Aorta (tissue), 5 donors: Measurements from ENCODE around the gene ERC2. TPM values are rescaled to one million over a fixed set of nuclear protein-coding genes. Genes with fewer than 3 reads are reported as not detected.

ENCODE experiments used
- ATAC-seq: fragments of 200-7000 bp; cut with Tn5 transposase; one replicate; pipeline ENCODE4 v1.9.1; 2022; ENCODE audit warnings: moderate library complexity; ENCODE audit not compliant: low FRiP score
- DNase-seq, 2 donors: peaks; one replicate each; pipeline ENCODE4 v3.0.0-alpha.2; 2020
- H3K27ac ChIP-seq, 2 donors: one replicate each; pipeline ENCODE4 v1.5.1; 2013; ENCODE audit warnings: low read length in 2 of 2, mild to moderate bottlenecking in 2 of 2, moderate library complexity in 2 of 2, control low read depth in 1 of 2, inconsistent platforms in 1 of 2, low read depth in 1 of 2
- H3K27me3 ChIP-seq, 2 donors: one replicate each; pipeline ENCODE4 v1.6.1; 2013; ENCODE audit warnings: control low read depth in 1 of 2, low read length in 1 of 2, mild to moderate bottlenecking in 1 of 2, moderate library complexity in 1 of 2; ENCODE audit not compliant: insufficient read depth in 2 of 2, control insufficient read depth in 1 of 2
- H3K36me3 ChIP-seq, 2 donors: one replicate each; pipeline ENCODE4 v1.6.1; 2013; ENCODE audit warnings: control low read depth in 1 of 2, low read length in 1 of 2, mild to moderate bottlenecking in 1 of 2; ENCODE audit not compliant: insufficient read depth in 2 of 2, control insufficient read depth in 1 of 2
- H3K4me1 ChIP-seq, 2 donors: one replicate each; pipeline ENCODE4 v1.6.1; 2013; ENCODE audit warnings: low read length in 2 of 2, control low read depth in 1 of 2, mild to moderate bottlenecking in 1 of 2, moderate library complexity in 1 of 2; ENCODE audit not compliant: insufficient read depth in 2 of 2, control insufficient read depth in 1 of 2
- H3K4me3 ChIP-seq, 2 donors: one replicate each; pipeline ENCODE4 v1.5.1; 2013; ENCODE audit warnings: low read length in 2 of 2, control low read depth in 1 of 2, mild to moderate bottlenecking in 1 of 2
- H3K9me3 ChIP-seq: one replicate; pipeline ENCODE4 v1.6.1; 2013; ENCODE audit warnings: mild to moderate bottlenecking, low read length; ENCODE audit not compliant: control insufficient read depth
- WGBS, 2 donors: extraction: QIAGEN DNeasy Blood & Tissue Kit; methylation state at CpG; one replicate each; pipeline ENCODE4 v1.1.7; 2013; 5-methylcytosine and 5-hydroxymethylcytosine counted together
- intact Hi-C, 2 donors: fragments of 100-400 bp; cut with DNase I; formaldehyde crosslinking; loops; one replicate each; pipeline versions ENCODE4 v1.14.2 to v1.15.0; 2022
- polyA plus RNA-seq, 2 donors: library from polyadenylated mRNA; stranded (reverse); fragments of 200-250 nt; gene quantifications; one replicate each; pipeline ENCODE4 v1.2.3, GENCODE V29; 2013
- total RNA-seq, 2 donors: library from RNA; stranded (reverse); fragmentation: NEBNext Ultra II Directional; extraction: Animal tissue kit (Norgen Biotek cat#: 25700); gene quantifications; one replicate each; pipeline ENCODE4 v1.2.1, GENCODE V29; 2021
- donor health status: healthy with polysubstance abuse.
- donor health status: Bipolar disorder and iron deficiency.
- donor health status: DM: no; HTN: no; CAD: no.
- donor health status: DM: no; HTN: no; CAD: no.
- donor health status: DM: yes; HTN: yes; CAD: no.

ERC2 gene
- total and polyA plus RNA-seq, 4 donors: 0.27 to 0.55 TPM; not detected in 2

GRCh38 chr3:55797775-55798174 is 670.5 kb downstream of the ERC2 start:
- DNase-seq (no peak), ATAC-seq (no peak)
- no peaks in the 10 kb centered on the region for H3K9me3 ChIP-seq
- no peak overlapping the region for H3K27ac ChIP-seq
- H3K36me3 ChIP-seq: no peaks in the 10 kb centered on the region
- intact Hi-C loops: no loop called here
- 96 to 100% methylated on average over 1 of the region's 1 CpG for WGBS, 2 donors
- no peaks in the 10 kb centered on the region for H3K27me3 ChIP-seq
- no peaks in the 10 kb centered on the region for H3K4me1 ChIP-seq
- H3K4me3 ChIP-seq: no peak overlapping the region

DNA sequence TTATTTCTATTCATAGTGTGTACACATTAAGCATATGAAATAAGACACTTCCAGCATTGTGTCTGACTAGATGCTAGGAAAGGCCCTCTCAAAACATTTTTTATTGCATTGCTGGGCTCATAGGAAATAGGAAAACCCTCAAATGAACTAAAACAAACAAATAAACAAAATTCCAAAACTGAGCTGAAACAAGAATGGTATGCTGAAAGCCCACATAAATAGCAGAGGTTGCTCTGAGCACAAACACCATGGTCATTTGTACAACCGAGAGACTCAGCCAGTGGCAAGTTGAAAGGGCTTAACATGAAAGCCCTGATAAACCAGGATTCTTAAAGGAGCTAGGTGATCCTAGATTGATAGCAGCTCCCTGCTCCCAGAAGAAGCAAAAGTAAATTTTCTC is 671.2 kb downstream of the ERC2 start:
- ATAC-seq (no peak), DNase-seq (no peak)
- Histone ChIP-seq H3K27ac (no peak overlapping the region), H3K4me1 (no peaks in the 10 kb centered on the region), H3K27me3 (no peaks in the 10 kb centered on the region), H3K9me3 (no peaks in the 10 kb centered on the region), H3K36me3 (no peaks in the 10 kb centered on the region), H3K4me3 (no peak overlapping the region)
- intact Hi-C loops: no loop called here
- WGBS, 2 donors: 72 to 79% methylated on average over 1 of the region's 1 CpG

DNA sequence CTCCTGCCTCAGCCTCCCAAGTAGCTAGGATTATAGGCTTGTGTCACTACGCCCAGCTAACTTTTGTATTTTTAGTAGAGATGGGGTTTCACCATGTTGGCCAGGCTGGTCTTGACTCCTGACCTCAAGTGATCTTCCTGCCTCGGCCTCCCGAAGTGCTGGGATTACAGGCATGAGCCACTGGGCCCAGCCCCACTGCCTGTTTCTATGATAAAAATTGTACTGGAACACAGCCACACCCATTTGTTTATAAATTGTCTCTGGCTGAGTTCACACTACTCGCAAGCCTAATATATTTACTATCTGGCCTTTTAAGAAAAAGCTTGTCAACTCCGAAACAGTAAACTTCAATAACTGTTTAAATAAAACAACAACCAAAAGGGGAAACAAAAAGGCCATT is 671.7 kb downstream of the ERC2 start:
- no peaks in the 10 kb centered on the region for H3K4me1 ChIP-seq
- no peaks in the 10 kb centered on the region for H3K36me3 ChIP-seq
- no peaks in the 10 kb centered on the region for H3K9me3 ChIP-seq
- intact Hi-C loops: no loop called here
- H3K27ac ChIP-seq: no peak overlapping the region
- H3K27me3 ChIP-seq: no peaks in the 10 kb centered on the region
- H3K4me3 ChIP-seq: no peak overlapping the region
- ATAC-seq (no peak), DNase-seq (no peak)
- WGBS, 2 donors: 76 to 88% methylated on average over 5 of the region's 5 CpGs

DNA sequence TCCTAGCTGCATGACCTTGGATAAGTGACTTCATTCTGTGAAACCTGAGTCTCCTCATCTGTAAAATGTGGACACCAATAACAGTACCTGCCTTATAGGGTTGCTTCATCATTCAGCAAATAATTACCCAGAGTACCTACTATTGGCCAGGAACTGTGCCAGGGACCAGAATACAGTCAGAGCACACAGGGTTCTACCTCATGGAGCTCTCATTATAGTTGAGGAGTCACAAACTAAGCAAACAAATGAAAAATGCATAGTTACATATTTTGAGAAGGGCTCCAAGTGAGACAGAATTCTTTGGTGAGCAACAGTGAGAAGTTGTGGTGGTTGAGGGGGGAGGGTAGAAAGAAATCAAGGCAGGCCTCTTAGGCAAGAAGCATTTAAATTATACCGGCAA is 672.5 kb downstream of the ERC2 start:
- H3K27ac ChIP-seq: no peak overlapping the region
- H3K4me3 ChIP-seq: no peak overlapping the region
- DNase-seq: no peak
- H3K27me3 ChIP-seq: no peaks in the 10 kb centered on the region
- H3K9me3 ChIP-seq: no peaks in the 10 kb centered on the region
- intact Hi-C loops: no loop called here
- no peaks in the 10 kb centered on the region for H3K4me1 ChIP-seq
- ATAC-seq: no peak
- 76 to 80% methylated on average over 1 of the region's 1 CpG for WGBS, 2 donors
- no peaks in the 10 kb centered on the region for H3K36me3 ChIP-seq

DNA sequence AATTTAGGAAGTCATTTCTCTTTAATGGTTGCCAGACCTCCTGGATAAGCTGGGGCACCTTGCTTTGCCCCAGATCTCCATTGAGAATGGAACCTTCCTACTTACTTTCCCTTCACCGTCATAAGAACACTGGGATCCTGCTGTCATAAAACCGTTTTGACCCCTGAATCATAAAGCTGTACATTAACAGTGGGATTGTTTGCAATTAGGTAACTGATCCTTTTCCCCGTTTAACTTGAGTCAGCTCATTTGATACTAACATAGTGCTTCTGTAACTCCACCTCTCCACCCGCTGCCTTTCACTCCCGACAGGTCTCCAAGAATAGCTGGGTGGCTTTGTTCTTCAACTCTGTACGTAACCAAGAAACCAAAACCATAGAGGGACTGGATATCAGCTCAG is 673.0 kb downstream of the ERC2 start:
- ATAC-seq: no peak
- DNase-seq: no peak
- no peak overlapping the region for H3K4me3 ChIP-seq
- no peaks in the 10 kb centered on the region for H3K36me3 ChIP-seq
- no peaks in the 10 kb centered on the region for H3K4me1 ChIP-seq
- intact Hi-C loops: no loop called here
- no peak overlapping the region for H3K27ac ChIP-seq
- H3K9me3 ChIP-seq: no peaks in the 10 kb centered on the region
- H3K27me3 ChIP-seq: no peaks in the 10 kb centered on the region
- WGBS, 2 donors: 78 to 79% methylated on average over 6 of the region's 6 CpGs

DNA sequence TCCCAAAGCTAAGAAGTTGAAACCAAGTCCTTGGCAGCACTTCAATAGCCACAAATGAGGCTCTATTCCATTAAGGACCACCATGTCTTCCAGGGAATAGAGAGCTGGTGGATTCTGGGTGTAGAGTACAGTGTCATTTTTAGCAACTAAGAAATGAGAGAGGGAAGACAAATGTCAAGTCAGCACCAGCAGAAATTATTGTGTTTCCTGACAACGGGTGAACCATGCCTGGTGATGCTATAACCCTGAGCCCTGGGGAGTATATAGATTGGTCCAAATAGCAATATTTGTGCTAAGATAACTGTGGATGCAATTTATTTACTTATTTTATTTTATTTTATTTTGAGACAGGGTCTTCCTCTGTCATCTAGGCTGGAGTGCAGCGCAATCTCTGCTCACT is 675.5 kb downstream of the ERC2 start:
- no peaks in the 10 kb centered on the region for H3K27me3 ChIP-seq
- no peaks in the 10 kb centered on the region for H3K4me1 ChIP-seq
- ATAC-seq (no peak), DNase-seq (no peak)
- no peak overlapping the region for H3K4me3 ChIP-seq
- intact Hi-C loops: no loop called here
- H3K36me3 ChIP-seq: no peaks in the 10 kb centered on the region
- H3K9me3 ChIP-seq: no peaks in the 10 kb centered on the region
- no peak overlapping the region for H3K27ac ChIP-seq
- 65 to 69% methylated on average over 2 of the region's 2 CpGs for WGBS, 2 donors

DNA sequence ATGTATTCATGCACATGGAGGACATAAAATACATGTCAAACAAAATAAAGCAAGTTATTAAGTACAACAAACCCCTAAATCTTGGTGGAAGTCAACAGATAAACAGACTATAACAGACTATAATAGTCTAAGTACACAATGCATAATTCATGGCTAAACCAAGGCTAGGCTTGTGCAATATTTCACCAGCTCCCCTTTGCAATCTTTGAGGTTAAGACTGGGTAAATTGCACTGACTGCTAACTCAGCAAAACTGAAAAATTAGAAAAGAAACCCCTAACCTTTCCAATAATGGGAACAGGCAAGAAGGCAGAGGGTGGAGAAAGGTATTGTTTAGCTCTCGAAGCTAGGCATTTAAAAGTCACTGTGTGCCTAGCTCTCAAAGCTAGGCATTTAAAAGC is 676.3 kb downstream of the ERC2 start:
- DNase-seq: no peak

GRCh38 chr3:55790596-55791350 is 677.5 kb downstream of the ERC2 start:
- no peak overlapping the region for H3K4me3 ChIP-seq
- H3K9me3 ChIP-seq: no peaks in the 10 kb centered on the region
- H3K27ac ChIP-seq: no peak overlapping the region
- DNase-seq (no peak), ATAC-seq (no peak)
- H3K27me3 ChIP-seq: no peaks in the 10 kb centered on the region
- no peaks in the 10 kb centered on the region for H3K36me3 ChIP-seq
- 85 to 92% methylated on average over 3 of the region's 3 CpGs for WGBS, 2 donors
- no peaks in the 10 kb centered on the region for H3K4me1 ChIP-seq
- intact Hi-C loops: no loop called here

More for the DNA sequence above, 676.3 kb downstream of the ERC2 start:
- Histone ChIP-seq H3K36me3 (no peaks in the 10 kb centered on the region), H3K27ac (no peak overlapping the region), H3K27me3 (no peaks in the 10 kb centered on the region), H3K4me3 (no peak overlapping the region), H3K9me3 (no peaks in the 10 kb centered on the region), H3K4me1 (no peaks in the 10 kb centered on the region)
- 94% methylated on average over 1 of the region's 1 CpG for WGBS, 2 donors
- no peak for ATAC-seq
- intact Hi-C loops: no loop called here

DNA sequence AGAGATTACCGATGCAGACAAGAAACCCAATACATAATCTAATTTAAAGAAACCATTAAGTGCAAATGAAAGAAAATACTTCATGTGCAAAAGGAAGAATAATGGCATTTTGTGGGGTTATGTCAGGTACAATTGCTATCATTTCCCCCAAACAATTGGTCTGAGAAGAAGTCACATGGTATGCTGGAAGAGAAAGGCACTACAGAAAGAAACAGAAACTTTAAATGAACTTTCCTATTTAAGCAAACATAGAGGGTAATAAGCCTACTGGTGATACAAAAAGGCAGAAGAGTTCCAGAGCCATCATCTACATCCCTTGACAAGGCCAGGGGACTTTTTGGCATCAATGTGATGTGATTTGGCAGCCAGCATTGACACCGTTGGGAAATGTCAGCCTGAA is 678.8 kb downstream of the ERC2 start:
- DNase-seq (no peak), ATAC-seq (no peak)
- no peaks in the 10 kb centered on the region for H3K27me3 ChIP-seq
- no peaks in the 10 kb centered on the region for H3K36me3 ChIP-seq
- no peaks in the 10 kb centered on the region for H3K4me1 ChIP-seq
- no peaks in the 10 kb centered on the region for H3K9me3 ChIP-seq
- 59 to 76% methylated on average over 2 of the region's 2 CpGs for WGBS, 2 donors
- no peak overlapping the region for H3K27ac ChIP-seq
- intact Hi-C loops: no loop called here
- no peak overlapping the region for H3K4me3 ChIP-seq
